H9 (cell line): Measurements from ENCODE around the gene OR52L1. TPM values are rescaled to one million over a fixed set of nuclear protein-coding genes. Genes with fewer than 3 reads are reported as not detected.

Experiments used
- DNase-seq: peaks from one replicate; pipeline ENCODE4 v3.0.0-alpha.2; 2017
- H2AFZ ChIP-seq: one replicate; pipeline ENCODE4 v1.6.1; 2013; ENCODE audit warnings: mild to moderate bottlenecking, low read length, control low read depth, moderate library complexity
- H2AK5ac ChIP-seq: 2 replicates; pipeline ENCODE4 v1.6.1; 2013; ENCODE audit warnings: low read length, control low read depth, mixed read lengths; ENCODE audit not compliant: insufficient read length
- H2BK120ac ChIP-seq: one replicate; pipeline ENCODE4 v1.6.1; 2013; ENCODE audit warnings: low read depth, mild to moderate bottlenecking, low read length, control low read depth, inconsistent platforms; ENCODE audit not compliant: poor library complexity, severe bottlenecking
- H2BK12ac ChIP-seq: 2 replicates; pipeline ENCODE4 v1.6.1; 2013; ENCODE audit warnings: low read length, control low read depth, mixed read lengths, low read depth; ENCODE audit not compliant: insufficient read length
- H2BK15ac ChIP-seq: 2 replicates; pipeline ENCODE4 v1.6.1; 2013; ENCODE audit warnings: low read depth, low read length, control low read depth
- H2BK20ac ChIP-seq: one replicate; pipeline ENCODE4 v1.6.1; 2013; ENCODE audit warnings: low read depth, mild to moderate bottlenecking, low read length, control low read depth, inconsistent platforms; ENCODE audit not compliant: poor library complexity, severe bottlenecking
- H2BK5ac ChIP-seq: 2 replicates; pipeline ENCODE4 v1.6.1; 2013; ENCODE audit warnings: low read length, control low read depth, mixed read lengths; ENCODE audit not compliant: insufficient read length
- H3K14ac ChIP-seq: 2 replicates; pipeline ENCODE4 v1.6.1; 2013; ENCODE audit warnings: low read length, control low read depth; ENCODE audit not compliant: insufficient read depth
- H3K18ac ChIP-seq: 2 replicates; pipeline ENCODE4 v1.6.1; 2013; ENCODE audit warnings: low read depth, mild to moderate bottlenecking, mixed read lengths, low read length, control low read depth; ENCODE audit not compliant: insufficient read length
- H3K23ac ChIP-seq: 2 replicates; pipeline ENCODE4 v1.6.1; 2013; ENCODE audit warnings: low read length, control low read depth, mixed read lengths, low read depth; ENCODE audit not compliant: insufficient read length
- H3K23me2 ChIP-seq: 2 replicates; pipeline ENCODE4 v1.6.1; 2013; ENCODE audit warnings: low read depth, mild to moderate bottlenecking, mixed read lengths, low read length, control low read depth; ENCODE audit not compliant: insufficient read length, poor library complexity, severe bottlenecking
- H3K27ac ChIP-seq: 2 replicates; pipeline ENCODE4 v1.5.1; 2013; ENCODE audit warnings: low read length, control low read depth, mixed read lengths, low read depth; ENCODE audit not compliant: insufficient read length
- H3K27me3 ChIP-seq: 2 replicates; pipeline ENCODE4 v1.6.1; 2013; ENCODE audit warnings: low read length, control low read depth, inconsistent platforms; ENCODE audit not compliant: insufficient read depth
- H3K4ac ChIP-seq: 2 replicates; pipeline ENCODE4 v1.6.1; 2013; ENCODE audit warnings: low read depth, mild to moderate bottlenecking, control low read depth, inconsistent platforms, low read length, moderate library complexity
- H3K4me1 ChIP-seq: 2 replicates; pipeline ENCODE4 v1.6.1; 2013; ENCODE audit warnings: low read length, control low read depth, inconsistent platforms; ENCODE audit not compliant: insufficient read depth
- H3K4me2 ChIP-seq: 2 replicates; pipeline ENCODE4 v1.6.1; 2013; ENCODE audit warnings: low read length, control low read depth, mixed read lengths; ENCODE audit not compliant: insufficient read length, insufficient read depth
- H3K56ac ChIP-seq: 2 replicates; pipeline ENCODE4 v1.6.1; 2013; ENCODE audit warnings: low read depth, mild to moderate bottlenecking, mixed read lengths, low read length, control low read depth; ENCODE audit not compliant: insufficient read length
- H3K79me1 ChIP-seq: 2 replicates; pipeline ENCODE4 v1.6.1; 2013; ENCODE audit warnings: low read depth, mild to moderate bottlenecking, moderate library complexity, low read length, control low read depth, inconsistent platforms; ENCODE audit not compliant: insufficient read depth, poor library complexity, severe bottlenecking
- H3K79me2 ChIP-seq: 2 replicates; pipeline ENCODE4 v1.6.1; 2013; ENCODE audit warnings: low read length, control low read depth, inconsistent platforms; ENCODE audit not compliant: insufficient read depth
- H3K9ac ChIP-seq: 2 replicates; pipeline ENCODE4 v1.6.1; 2013; ENCODE audit warnings: low read length, control low read depth, mixed read lengths; ENCODE audit not compliant: insufficient read length; ENCODE audit errors: extremely low read depth
- H3K9me3 ChIP-seq: one replicate; pipeline ENCODE4 v1.6.1; 2013; ENCODE audit warnings: low read depth, low read length, inconsistent platforms; ENCODE audit not compliant: control insufficient read depth
- H3T11ph ChIP-seq: one replicate; pipeline ENCODE4 v1.6.1; 2013; ENCODE audit warnings: mild to moderate bottlenecking, low read length, control low read depth, inconsistent platforms
- H4K20me1 ChIP-seq: one replicate; pipeline ENCODE4 v1.6.1; 2013; ENCODE audit not compliant: control insufficient read depth, insufficient read length, insufficient read depth
- H4K5ac ChIP-seq: 2 replicates; pipeline ENCODE4 v1.6.1; 2013; ENCODE audit warnings: low read depth, mild to moderate bottlenecking, mixed read lengths, low read length, control low read depth; ENCODE audit not compliant: insufficient read length
- H4K8ac ChIP-seq: replicated peaks from 2 replicates; pipeline ENCODE4 v1.6.1; 2013; ENCODE audit warnings: low read length, control low read depth, mixed read lengths, low read depth; ENCODE audit not compliant: insufficient read length
- H4K91ac ChIP-seq: 2 replicates; pipeline ENCODE4 v1.6.1; 2013; ENCODE audit warnings: low read depth, mild to moderate bottlenecking, moderate library complexity, mixed read lengths, low read length, control low read depth; ENCODE audit not compliant: insufficient read length
- H3K27ac Mint-ChIP-seq, 3 experiments: 2 replicates in 2 of 3; 3 replicates in 1 of 3; pipeline ENCODE4 v1.8.0; 2020 to 2021; ENCODE audit warnings: mixed read lengths in 3 of 3, mild to moderate bottlenecking in 1 of 3, moderate library complexity in 1 of 3
- H3K27me3 Mint-ChIP-seq: 2 replicates; pipeline ENCODE4 v1.8.0; 2021; ENCODE audit warnings: low read depth, mild to moderate bottlenecking, moderate library complexity, mixed read lengths
- H3K36me3 Mint-ChIP-seq, 3 experiments: 2 replicates in 2 of 3; 3 replicates in 1 of 3; pipeline ENCODE4 v1.8.0; 2020 to 2021; ENCODE audit warnings: low read depth in 3 of 3, mixed read lengths in 3 of 3; ENCODE audit not compliant: insufficient read depth in 1 of 3
- H3K4me1 Mint-ChIP-seq, 2 experiments: 2 replicates each; pipeline ENCODE4 v1.8.0; 2020; ENCODE audit warnings: mixed read lengths in 2 of 2
- H3K4me3 Mint-ChIP-seq, 2 experiments: 2 replicates in 1 of 2; 3 replicates in 1 of 2; pipeline ENCODE4 v1.8.0; 2020 to 2021; ENCODE audit warnings: mild to moderate bottlenecking in 2 of 2, mixed read lengths in 2 of 2, moderate library complexity in 1 of 2
- H3K9me3 Mint-ChIP-seq, 2 experiments: 2 replicates in 1 of 2; 3 replicates in 1 of 2; pipeline ENCODE4 v1.8.0; 2020; ENCODE audit warnings: mild to moderate bottlenecking in 2 of 2, mixed read lengths in 2 of 2, moderate library complexity in 1 of 2
- CTCF ChIP-seq: fragments of 200-600 bp; sonication (generic); conservative IDR thresholded peaks from 3 replicates; pipeline ENCODE4 v1.8.0; 2021; ENCODE audit warnings: antibody characterized with exemption, mild to moderate bottlenecking
- WGBS: extraction: QIAGEN DNeasy Blood & Tissue Kit; methylation state at CpG from one replicate; pipeline ENCODE4 v1.1.7; 2013; ENCODE audit warnings: missing lambda C conversion rate, low lambda C conversion rate, mixed read lengths; ENCODE audit not compliant: insufficient read length; ENCODE audit errors: extremely low coverage; 5-methylcytosine and 5-hydroxymethylcytosine counted together
- total RNA-seq: library from RNA; stranded (reverse); gene quantifications from 2 replicates; pipeline ENCODE4 v1.2.1, GENCODE V29; 2021

The OR52L1 gene
- total RNA-seq, 1 experiment from 2014 or later, result not detected

DNA sequence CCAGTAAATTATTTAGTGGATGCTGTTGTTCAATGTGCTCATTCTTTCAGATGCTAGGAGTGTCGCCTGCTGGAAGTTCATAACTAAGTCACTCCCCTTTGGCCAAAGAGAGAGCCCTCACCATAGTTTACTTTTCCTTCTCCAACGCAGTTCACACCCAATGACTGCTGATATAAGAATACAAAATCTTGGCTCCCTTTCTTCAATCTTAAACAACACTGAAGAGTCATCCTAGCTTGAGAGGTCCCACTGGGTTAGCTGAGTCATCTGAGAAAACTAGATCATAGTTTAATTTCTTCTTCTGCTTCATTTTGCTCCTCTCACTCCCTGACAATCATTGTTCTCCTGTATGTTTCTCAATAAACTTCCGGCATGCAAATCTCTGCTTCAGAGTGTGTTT is 5.4 kb upstream of the OR52L1 start:
- Mint-ChIP-seq H3K4me3 (no peak overlapping the region), H3K27me3 (peaks cover 1% of the 10 kb centered on the region; the same call in 1 of the 2 replicates), H3K36me3 (no peaks in the 10 kb centered on the region), H3K4me1 (0 out of 4 replicates have a peak, but pooled peaks cover 0 to 2% of the 10 kb centered on the region in 2 experiments), H3K27ac (no peak overlapping the region), H3K9me3 (no peaks in the 10 kb centered on the region; a peak in 1 of 5 replicates)
- no CpG with 5 or more reads among the region's 3 CpGs for WGBS
- no peak overlapping the region for H2BK15ac ChIP-seq
- H3K4ac ChIP-seq, result no peak overlapping the region
- H2BK20ac ChIP-seq, result no peak overlapping the region
- no peak overlapping the region for H4K8ac ChIP-seq
- no peak for DNase-seq
- TF ChIP-seq CTCF, result no peak
- H3T11ph ChIP-seq, result no peak overlapping the region
- H3K18ac ChIP-seq, result no peak overlapping the region
- no peak overlapping the region for H2BK5ac ChIP-seq
- H2AK5ac ChIP-seq, result no peak overlapping the region
- no peak overlapping the region for H3K14ac ChIP-seq
- H4K91ac ChIP-seq, result no peak overlapping the region
- no peaks in the 10 kb centered on the region for H3K4me1 ChIP-seq
- no peak overlapping the region for H3K23ac ChIP-seq
- no peak overlapping the region for H4K5ac ChIP-seq
- no peaks in the 10 kb centered on the region for H3K9me3 ChIP-seq
- no peak overlapping the region for H2AFZ ChIP-seq
- no peak overlapping the region for H3K56ac ChIP-seq
- no peak overlapping the region for H3K27ac ChIP-seq
- H3K23me2 ChIP-seq, result no peaks in the 10 kb centered on the region
- H3K79me1 ChIP-seq, result no peaks in the 10 kb centered on the region
- H2BK120ac ChIP-seq, result no peak overlapping the region
- no peak overlapping the region for H3K9ac ChIP-seq
- H3K4me2 ChIP-seq, result no peak overlapping the region
- no peaks in the 10 kb centered on the region for H3K79me2 ChIP-seq
- H4K20me1 ChIP-seq, result no peaks in the 10 kb centered on the region
- no peak overlapping the region for H2BK12ac ChIP-seq
- no peaks in the 10 kb centered on the region for H3K27me3 ChIP-seq
